Osteocyte (in vitro differentiated cells): ENCODE results near the gene GPX3. TPM values are rescaled to one million over a fixed set of nuclear protein-coding genes. Genes with fewer than 3 reads are reported as not detected.

Source experiments
- DNase-seq: peaks from one replicate; pipeline ENCODE4 v3.0.0; 2021; ENCODE audit warnings: mixed read lengths; ENCODE audit not compliant: unreplicated experiment; ENCODE audit errors: extremely low spot score
- H3K27ac Mint-ChIP-seq: one replicate; pipeline ENCODE4 v1.8.0; 2021; ENCODE audit warnings: mild to moderate bottlenecking, mixed read lengths; ENCODE audit not compliant: unreplicated experiment
- H3K27me3 Mint-ChIP-seq: one replicate; pipeline ENCODE4 v1.8.0; 2021; ENCODE audit warnings: mixed read lengths; ENCODE audit not compliant: unreplicated experiment
- H3K36me3 Mint-ChIP-seq: one replicate; pipeline ENCODE4 v1.8.0; 2021; ENCODE audit warnings: mixed read lengths; ENCODE audit not compliant: unreplicated experiment
- H3K4me1 Mint-ChIP-seq: one replicate; pipeline ENCODE4 v1.8.0; 2021; ENCODE audit warnings: mixed read lengths; ENCODE audit not compliant: unreplicated experiment
- H3K4me3 Mint-ChIP-seq: one replicate; pipeline ENCODE4 v1.8.0; 2021; ENCODE audit warnings: mild to moderate bottlenecking, moderate library complexity, mixed read lengths; ENCODE audit not compliant: unreplicated experiment
- H3K9me3 Mint-ChIP-seq: one replicate; pipeline ENCODE4 v1.8.0; 2021; ENCODE audit warnings: mixed read lengths; ENCODE audit not compliant: unreplicated experiment
- total RNA-seq: library from RNA; stranded (reverse); gene quantifications from 2 replicates; pipeline ENCODE4 v1.2.1, GENCODE V29; 2021
- TF ChIP-seq, protein P1 (sequence below): fragments of 200-600 bp; sonication (generic); IDR thresholded peaks from 2 replicates; pipeline ENCODE4 v1.5.0; 2021; ENCODE audit warnings: antibody characterized with exemption, mild to moderate bottlenecking, moderate library complexity

GPX3 gene
- total RNA-seq, 1 donor from 2014 or later = 1.1 TPM

DNA sequence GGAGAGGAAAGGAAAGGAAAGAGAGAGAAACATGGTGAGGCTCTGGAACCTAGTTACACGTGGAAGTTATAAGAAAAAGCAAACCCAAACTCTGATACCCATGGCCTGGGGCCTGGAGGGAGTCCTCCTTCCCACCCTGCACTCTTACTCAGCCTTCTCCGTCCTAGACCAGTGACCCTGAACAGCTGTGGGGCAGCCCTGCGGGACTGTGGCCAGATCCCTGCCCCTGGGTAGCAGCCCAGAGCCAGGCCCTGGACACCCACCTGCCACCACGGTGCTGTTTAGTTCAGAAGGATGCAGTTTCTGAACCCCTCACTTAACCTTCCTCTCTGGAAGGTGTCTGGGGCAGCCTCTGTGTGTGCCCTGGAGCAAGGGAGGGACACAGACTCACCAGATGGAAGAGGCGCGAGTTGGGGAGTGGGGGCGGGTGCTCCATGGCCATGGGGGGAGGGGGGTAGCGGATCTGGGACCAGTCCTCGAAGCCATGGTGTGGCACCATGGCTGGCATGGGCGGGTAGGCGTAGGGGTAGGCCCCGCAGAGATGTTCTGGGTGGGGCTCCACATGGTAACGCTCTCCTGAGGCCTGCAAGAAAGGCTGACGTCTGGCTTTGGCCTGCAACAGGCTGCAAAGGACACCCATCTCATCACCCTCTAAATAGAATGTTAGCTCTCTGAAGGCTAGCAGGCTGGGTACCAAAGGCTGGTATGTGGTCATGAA, 13.0 kb downstream of the GPX3 start:
- DNase-seq = no peak
- Mint-ChIP-seq H3K4me1 (peaks cover 12% of the 10 kb centered on the region), H3K9me3 (no peaks in the 10 kb centered on the region), H3K27me3 (no peaks in the 10 kb centered on the region), H3K36me3 (peaks cover 64% of the 10 kb centered on the region), H3K4me3 (no peak overlapping the region), H3K27ac (no peak overlapping the region)
- TF ChIP-seq, protein P1, sequence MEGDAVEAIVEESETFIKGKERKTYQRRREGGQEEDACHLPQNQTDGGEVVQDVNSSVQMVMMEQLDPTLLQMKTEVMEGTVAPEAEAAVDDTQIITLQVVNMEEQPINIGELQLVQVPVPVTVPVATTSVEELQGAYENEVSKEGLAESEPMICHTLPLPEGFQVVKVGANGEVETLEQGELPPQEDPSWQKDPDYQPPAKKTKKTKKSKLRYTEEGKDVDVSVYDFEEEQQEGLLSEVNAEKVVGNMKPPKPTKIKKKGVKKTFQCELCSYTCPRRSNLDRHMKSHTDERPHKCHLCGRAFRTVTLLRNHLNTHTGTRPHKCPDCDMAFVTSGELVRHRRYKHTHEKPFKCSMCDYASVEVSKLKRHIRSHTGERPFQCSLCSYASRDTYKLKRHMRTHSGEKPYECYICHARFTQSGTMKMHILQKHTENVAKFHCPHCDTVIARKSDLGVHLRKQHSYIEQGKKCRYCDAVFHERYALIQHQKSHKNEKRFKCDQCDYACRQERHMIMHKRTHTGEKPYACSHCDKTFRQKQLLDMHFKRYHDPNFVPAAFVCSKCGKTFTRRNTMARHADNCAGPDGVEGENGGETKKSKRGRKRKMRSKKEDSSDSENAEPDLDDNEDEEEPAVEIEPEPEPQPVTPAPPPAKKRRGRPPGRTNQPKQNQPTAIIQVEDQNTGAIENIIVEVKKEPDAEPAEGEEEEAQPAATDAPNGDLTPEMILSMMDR = no peak

DNA sequence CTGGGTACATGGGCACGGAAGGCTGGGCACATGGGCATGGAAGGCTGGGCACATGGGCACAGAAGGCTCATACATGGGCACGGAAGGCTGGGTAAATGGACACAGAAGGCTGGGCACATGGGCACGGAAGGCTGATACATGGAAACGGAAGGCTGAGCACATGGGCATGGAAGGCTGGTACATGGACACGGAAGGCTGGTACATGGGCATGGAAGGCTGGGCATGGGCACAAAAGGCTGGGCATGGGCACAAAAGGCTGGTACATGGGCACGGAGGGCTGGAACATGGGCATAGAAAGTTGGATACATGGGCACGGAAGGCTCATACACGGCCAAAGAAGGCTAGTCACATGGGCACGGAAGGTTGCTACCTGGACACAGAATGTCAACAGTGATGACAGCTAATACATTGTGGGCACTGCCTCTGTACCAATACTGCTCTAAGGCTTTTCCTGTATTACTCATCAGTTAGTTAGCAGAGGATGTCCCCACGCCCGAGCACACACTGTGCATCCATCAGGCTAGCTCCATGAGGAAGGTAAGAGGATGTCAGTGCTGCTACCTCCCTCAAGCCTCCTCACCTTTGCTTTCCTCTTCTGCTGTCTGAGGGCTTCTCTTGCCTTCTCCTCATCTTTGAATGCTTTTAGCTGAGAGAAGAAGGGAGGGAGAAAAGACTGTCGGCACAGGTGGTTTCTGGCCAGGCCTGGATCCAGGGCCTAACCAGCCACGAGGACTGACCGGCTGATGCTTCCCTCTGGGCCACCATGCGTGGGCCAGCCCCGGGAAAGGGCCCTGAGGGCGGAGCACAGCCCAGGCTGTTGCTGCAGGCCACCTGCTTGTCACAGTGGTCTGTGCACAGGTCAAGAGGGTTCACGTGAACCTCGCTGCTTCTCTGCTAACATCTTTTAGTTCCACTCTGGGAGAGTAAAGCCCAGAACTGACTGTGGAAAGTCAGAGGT, 14.3 kb downstream of the GPX3 start:
- Mint-ChIP-seq H3K27me3 (no peaks in the 10 kb centered on the region), H3K4me1 (peaks cover 16% of the 10 kb centered on the region), H3K36me3 (peaks cover 58% of the 10 kb centered on the region), H3K27ac (no peak overlapping the region), H3K4me3 (no peak overlapping the region), H3K9me3 (no peaks in the 10 kb centered on the region)
- DNase-seq = no peak
- TF ChIP-seq, protein P1 = no peak

DNA sequence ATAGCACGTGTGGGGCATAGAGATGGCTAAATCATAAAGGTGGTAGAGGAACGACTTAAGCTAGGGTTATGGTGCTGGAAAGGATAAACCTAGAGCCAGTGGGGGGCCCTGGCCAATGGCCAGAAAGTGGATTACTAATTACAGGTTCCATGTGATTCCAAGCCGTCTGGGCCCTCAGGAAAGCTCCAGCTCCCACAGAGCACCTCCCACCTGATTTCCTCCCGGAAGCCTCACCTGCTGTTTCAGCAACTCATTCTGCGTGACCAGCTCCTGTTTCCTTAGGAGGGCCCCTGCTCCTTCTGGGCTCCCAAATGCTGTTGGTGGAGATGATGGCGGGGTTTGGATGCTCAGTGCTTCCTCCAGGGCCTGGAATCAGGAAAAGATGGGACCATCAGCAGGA, 16.2 kb downstream of the GPX3 start:
- TF ChIP-seq, protein P1 = no peak
- H3K9me3 Mint-ChIP-seq = no peaks in the 10 kb centered on the region
- H3K36me3 Mint-ChIP-seq = peaks cover 55% of the 10 kb centered on the region
- H3K4me1 Mint-ChIP-seq = peaks cover 16% of the 10 kb centered on the region
- no peaks in the 10 kb centered on the region for H3K27me3 Mint-ChIP-seq
- H3K4me3 Mint-ChIP-seq = no peak overlapping the region
- no peak for DNase-seq
- H3K27ac Mint-ChIP-seq = no peak overlapping the region

DNA sequence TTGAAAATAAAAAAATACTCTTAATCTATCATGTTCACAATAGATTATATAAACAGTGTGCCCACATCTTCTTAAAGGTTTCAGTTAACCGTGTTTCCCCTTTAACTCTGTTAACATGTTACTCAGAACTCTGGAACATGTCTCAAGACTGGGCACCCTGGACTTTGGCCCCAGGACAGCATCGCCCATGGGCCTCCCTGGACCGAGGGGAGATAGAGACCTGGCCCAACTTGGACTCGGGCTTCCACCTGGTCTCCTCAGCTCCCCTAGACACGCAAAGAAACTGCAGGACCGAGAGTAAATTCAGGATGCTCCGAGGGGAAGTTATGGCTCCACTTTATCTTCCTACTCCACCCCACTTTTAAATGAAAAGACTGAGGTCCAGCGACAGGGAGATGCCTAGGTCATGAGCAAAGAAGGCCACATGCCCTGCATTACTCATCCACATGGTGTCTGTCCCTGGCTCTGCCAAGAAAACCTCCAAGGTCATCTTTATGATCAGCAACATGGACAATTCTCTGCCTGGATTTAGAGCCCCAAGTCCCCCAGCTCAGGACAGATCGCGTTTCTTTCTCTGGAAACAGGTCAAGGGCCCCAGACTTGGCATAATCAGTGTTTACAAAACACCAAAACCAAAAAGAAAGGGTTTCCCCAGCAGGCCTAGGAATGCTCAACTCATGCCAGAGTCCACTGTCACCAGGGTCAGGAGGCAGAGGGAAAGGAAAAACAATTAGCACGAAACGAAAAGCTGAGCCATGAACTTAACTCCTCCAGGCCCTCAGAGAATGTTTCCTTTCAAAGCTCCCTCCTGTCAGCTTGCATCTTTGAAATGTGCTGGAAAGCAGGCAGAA, 17.4 kb downstream of the GPX3 start:
- H3K27me3 Mint-ChIP-seq = no peaks in the 10 kb centered on the region
- peaks cover 53% of the 10 kb centered on the region for H3K36me3 Mint-ChIP-seq
- no peak for DNase-seq
- no peak overlapping the region for H3K4me3 Mint-ChIP-seq
- H3K4me1 Mint-ChIP-seq = peaks cover 16% of the 10 kb centered on the region
- no peaks in the 10 kb centered on the region for H3K9me3 Mint-ChIP-seq
- TF ChIP-seq, protein P1 = no peak
- H3K27ac Mint-ChIP-seq = peak overlapping the region; percentile 79
